GM23338 (cell line): Measurements from ENCODE around the gene RRP36. TPM values are rescaled to one million over a fixed set of nuclear protein-coding genes. Genes with fewer than 3 reads are reported as not detected.

Source experiments
- ATAC-seq: fragments of 200-7000 bp; cut with Tn5 transposase; 3 replicates; pipeline ENCODE4 v1.9.1; 2020
- DNase-seq: peaks from one replicate; pipeline ENCODE4 v3.0.0-alpha.2; 2015; ENCODE audit warnings: low spot score
- H2AFZ ChIP-seq: fragments of 200-600 bp; sonication (generic); 2 replicates; pipeline ENCODE4 v1.8.0; 2016; ENCODE audit warnings: antibody characterized with exemption, mild to moderate bottlenecking, moderate library complexity
- H3F3A ChIP-seq: fragments of 200-600 bp; sonication (generic); replicated peaks from 2 replicates; pipeline ENCODE4 v1.8.0; 2017; ENCODE audit warnings: antibody characterized with exemption, mixed run types, low read depth
- H3K27ac ChIP-seq: fragments of 200-600 bp; sonication (generic); 2 replicates; pipeline ENCODE4 v1.6.1; 2016; ENCODE audit warnings: low read depth
- H3K27me3 ChIP-seq: fragments of 200-600 bp; sonication (generic); 2 replicates; pipeline ENCODE4 v1.8.0; 2016; ENCODE audit warnings: mild to moderate bottlenecking, mixed run types, moderate library complexity; ENCODE audit not compliant: insufficient read depth
- H3K36me3 ChIP-seq: fragments of 200-600 bp; sonication (generic); 2 replicates; pipeline ENCODE4 v1.8.0; 2016; ENCODE audit warnings: mild to moderate bottlenecking; ENCODE audit not compliant: insufficient read depth
- H3K4me1 ChIP-seq: fragments of 200-600 bp; sonication (generic); 2 replicates; pipeline ENCODE4 v1.8.0; 2016; ENCODE audit warnings: mild to moderate bottlenecking, moderate library complexity; ENCODE audit not compliant: insufficient read depth
- H3K4me2 ChIP-seq: fragments of 200-600 bp; sonication (generic); 2 replicates; pipeline ENCODE4 v1.7.1; 2017; ENCODE audit warnings: mixed run types
- H3K4me3 ChIP-seq: fragments of 200-600 bp; sonication (generic); 2 replicates; pipeline ENCODE4 v1.6.1; 2016; ENCODE audit warnings: mixed run types
- H3K79me2 ChIP-seq: fragments of 200-600 bp; sonication (generic); replicated peaks from 2 replicates; pipeline ENCODE4 v1.8.0; 2017; ENCODE audit warnings: mild to moderate bottlenecking; ENCODE audit not compliant: insufficient read depth
- H3K9me2 ChIP-seq: fragments of 200-600 bp; sonication (generic); 2 replicates; pipeline ENCODE4 v1.8.0; 2017; ENCODE audit not compliant: insufficient read depth
- H4K20me1 ChIP-seq: fragments of 200-600 bp; sonication (generic); replicated peaks from 2 replicates; pipeline ENCODE4 v1.8.0; 2017; ENCODE audit warnings: mild to moderate bottlenecking; ENCODE audit not compliant: insufficient read depth
- H3K27ac Mint-ChIP-seq: 2 replicates; pipeline ENCODE4 v1.8.0; 2020; ENCODE audit warnings: inconsistent platforms, mild to moderate bottlenecking, moderate library complexity, mixed read lengths
- H3K27me3 Mint-ChIP-seq: 3 replicates; pipeline ENCODE4 v1.8.0; 2022; ENCODE audit warnings: low read depth, mild to moderate bottlenecking, moderate library complexity, mixed read lengths, inconsistent platforms; ENCODE audit not compliant: insufficient read depth, poor library complexity
- H3K36me3 Mint-ChIP-seq: 3 replicates; pipeline ENCODE4 v1.8.0; 2021; ENCODE audit warnings: low read depth, mild to moderate bottlenecking, inconsistent platforms, moderate library complexity, mixed read lengths
- H3K4me1 Mint-ChIP-seq: 3 replicates; pipeline ENCODE4 v1.8.0; 2020; ENCODE audit warnings: mild to moderate bottlenecking, inconsistent platforms, mixed read lengths
- H3K4me3 Mint-ChIP-seq: 3 replicates; pipeline ENCODE4 v1.8.0; 2021; ENCODE audit warnings: moderate library complexity, mild to moderate bottlenecking, inconsistent platforms, mixed read lengths
- H3K9me3 Mint-ChIP-seq: 3 replicates; pipeline ENCODE4 v1.8.0; 2020; ENCODE audit warnings: moderate library complexity, mild to moderate bottlenecking, inconsistent platforms, mixed read lengths
- CREB1 ChIP-seq: fragments of 250-450 bp; sonication (Bioruptor Pico); IDR thresholded peaks from 2 replicates; pipeline ENCODE4 v1.5.0; 2020; ENCODE audit warnings: low read depth, mild to moderate bottlenecking, moderate library complexity
- CTCF ChIP-seq, 2 experiments: fragments of 200-600 bp in 1 of 2; sonication (generic) in 1 of 2; conservative IDR thresholded peaks; 2 replicates each; pipeline versions ENCODE4 v1.5.1 to v1.6.1; 2016 to 2017; ENCODE audit warnings: antibody characterized with exemption in 2 of 2, low read depth in 2 of 2, mild to moderate bottlenecking in 2 of 2, moderate library complexity in 1 of 2
- EZH2phosphoT487 ChIP-seq: fragments of 200-600 bp; sonication (generic); IDR thresholded peaks from one replicate; pipeline ENCODE4 v1.8.1; 2018; ENCODE audit warnings: antibody characterized with exemption; ENCODE audit not compliant: unreplicated experiment
- JUNB ChIP-seq: IDR thresholded peaks from one replicate; pipeline ENCODE4 v1.6.1; 2016; ENCODE audit warnings: antibody characterized with exemption; ENCODE audit not compliant: unreplicated experiment
- NANOG ChIP-seq: IDR thresholded peaks from 2 replicates; pipeline ENCODE4 v1.6.1; 2016; ENCODE audit warnings: antibody characterized with exemption, borderline replicate concordance
- POLR2AphosphoS5 ChIP-seq: IDR thresholded peaks from 2 replicates; pipeline ENCODE4 v1.6.1; 2016; ENCODE audit warnings: antibody characterized with exemption, low read depth
- STAT1 ChIP-seq: IDR thresholded peaks from one replicate; pipeline ENCODE4 v1.6.1; 2016; ENCODE audit warnings: antibody characterized with exemption; ENCODE audit not compliant: unreplicated experiment
- polyA plus RNA-seq: library from polyadenylated mRNA; unstranded; fragments of >200 nt; fragmentation: Nextera tagmentation; extraction: Ambion mirVana; gene quantifications from 2 replicates; pipeline ENCODE4 v1.2.1, GENCODE V29; 2016
- total RNA-seq: library from RNA; depleted of rRNA; stranded (reverse); fragments of >200 nt; shearing (Covaris generic); gene quantifications from 2 replicates; pipeline ENCODE4 v1.2.3, GENCODE V29; 2014
- TF ChIP-seq, protein P1 (sequence below): IDR thresholded peaks from one replicate; pipeline ENCODE4 v1.6.1; 2018; ENCODE audit warnings: antibody characterized with exemption; ENCODE audit not compliant: unreplicated experiment
- TF ChIP-seq, protein P2 (sequence below): IDR thresholded peaks from 2 replicates; pipeline ENCODE4 v1.6.1; 2016; ENCODE audit warnings: antibody characterized with exemption
- TF ChIP-seq, protein P3 (sequence below): fragments of 250-450 bp; sonication (Bioruptor Pico); IDR thresholded peaks from 2 replicates; pipeline ENCODE4 v1.5.0; 2020; ENCODE audit warnings: mild to moderate bottlenecking, moderate library complexity

Gene RRP36
- total and polyA plus RNA-seq, 2 experiments from 2014 or later, result 64.7 to 106 TPM

GRCh38 chr6:42981836-42982235 is 39.6 kb upstream of the RRP36 start (continued):
- TF ChIP-seq, protein P1, sequence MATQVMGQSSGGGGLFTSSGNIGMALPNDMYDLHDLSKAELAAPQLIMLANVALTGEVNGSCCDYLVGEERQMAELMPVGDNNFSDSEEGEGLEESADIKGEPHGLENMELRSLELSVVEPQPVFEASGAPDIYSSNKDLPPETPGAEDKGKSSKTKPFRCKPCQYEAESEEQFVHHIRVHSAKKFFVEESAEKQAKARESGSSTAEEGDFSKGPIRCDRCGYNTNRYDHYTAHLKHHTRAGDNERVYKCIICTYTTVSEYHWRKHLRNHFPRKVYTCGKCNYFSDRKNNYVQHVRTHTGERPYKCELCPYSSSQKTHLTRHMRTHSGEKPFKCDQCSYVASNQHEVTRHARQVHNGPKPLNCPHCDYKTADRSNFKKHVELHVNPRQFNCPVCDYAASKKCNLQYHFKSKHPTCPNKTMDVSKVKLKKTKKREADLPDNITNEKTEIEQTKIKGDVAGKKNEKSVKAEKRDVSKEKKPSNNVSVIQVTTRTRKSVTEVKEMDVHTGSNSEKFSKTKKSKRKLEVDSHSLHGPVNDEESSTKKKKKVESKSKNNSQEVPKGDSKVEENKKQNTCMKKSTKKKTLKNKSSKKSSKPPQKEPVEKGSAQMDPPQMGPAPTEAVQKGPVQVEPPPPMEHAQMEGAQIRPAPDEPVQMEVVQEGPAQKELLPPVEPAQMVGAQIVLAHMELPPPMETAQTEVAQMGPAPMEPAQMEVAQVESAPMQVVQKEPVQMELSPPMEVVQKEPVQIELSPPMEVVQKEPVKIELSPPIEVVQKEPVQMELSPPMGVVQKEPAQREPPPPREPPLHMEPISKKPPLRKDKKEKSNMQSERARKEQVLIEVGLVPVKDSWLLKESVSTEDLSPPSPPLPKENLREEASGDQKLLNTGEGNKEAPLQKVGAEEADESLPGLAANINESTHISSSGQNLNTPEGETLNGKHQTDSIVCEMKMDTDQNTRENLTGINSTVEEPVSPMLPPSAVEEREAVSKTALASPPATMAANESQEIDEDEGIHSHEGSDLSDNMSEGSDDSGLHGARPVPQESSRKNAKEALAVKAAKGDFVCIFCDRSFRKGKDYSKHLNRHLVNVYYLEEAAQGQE, result no peak
- TF ChIP-seq CTCF (conservative IDR thresholded peaks at IDR 0.05; ENCODE audit: low read depth in 2 of 2) (no peak), POLR2AphosphoS5 (no peak), NANOG (no peak), EZH2phosphoT487 (no peak), CREB1 (CRISPR knock-in tag) (no peak)
- TF ChIP-seq, protein P2, sequence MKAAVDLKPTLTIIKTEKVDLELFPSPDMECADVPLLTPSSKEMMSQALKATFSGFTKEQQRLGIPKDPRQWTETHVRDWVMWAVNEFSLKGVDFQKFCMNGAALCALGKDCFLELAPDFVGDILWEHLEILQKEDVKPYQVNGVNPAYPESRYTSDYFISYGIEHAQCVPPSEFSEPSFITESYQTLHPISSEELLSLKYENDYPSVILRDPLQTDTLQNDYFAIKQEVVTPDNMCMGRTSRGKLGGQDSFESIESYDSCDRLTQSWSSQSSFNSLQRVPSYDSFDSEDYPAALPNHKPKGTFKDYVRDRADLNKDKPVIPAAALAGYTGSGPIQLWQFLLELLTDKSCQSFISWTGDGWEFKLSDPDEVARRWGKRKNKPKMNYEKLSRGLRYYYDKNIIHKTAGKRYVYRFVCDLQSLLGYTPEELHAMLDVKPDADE, result no peak

DNA sequence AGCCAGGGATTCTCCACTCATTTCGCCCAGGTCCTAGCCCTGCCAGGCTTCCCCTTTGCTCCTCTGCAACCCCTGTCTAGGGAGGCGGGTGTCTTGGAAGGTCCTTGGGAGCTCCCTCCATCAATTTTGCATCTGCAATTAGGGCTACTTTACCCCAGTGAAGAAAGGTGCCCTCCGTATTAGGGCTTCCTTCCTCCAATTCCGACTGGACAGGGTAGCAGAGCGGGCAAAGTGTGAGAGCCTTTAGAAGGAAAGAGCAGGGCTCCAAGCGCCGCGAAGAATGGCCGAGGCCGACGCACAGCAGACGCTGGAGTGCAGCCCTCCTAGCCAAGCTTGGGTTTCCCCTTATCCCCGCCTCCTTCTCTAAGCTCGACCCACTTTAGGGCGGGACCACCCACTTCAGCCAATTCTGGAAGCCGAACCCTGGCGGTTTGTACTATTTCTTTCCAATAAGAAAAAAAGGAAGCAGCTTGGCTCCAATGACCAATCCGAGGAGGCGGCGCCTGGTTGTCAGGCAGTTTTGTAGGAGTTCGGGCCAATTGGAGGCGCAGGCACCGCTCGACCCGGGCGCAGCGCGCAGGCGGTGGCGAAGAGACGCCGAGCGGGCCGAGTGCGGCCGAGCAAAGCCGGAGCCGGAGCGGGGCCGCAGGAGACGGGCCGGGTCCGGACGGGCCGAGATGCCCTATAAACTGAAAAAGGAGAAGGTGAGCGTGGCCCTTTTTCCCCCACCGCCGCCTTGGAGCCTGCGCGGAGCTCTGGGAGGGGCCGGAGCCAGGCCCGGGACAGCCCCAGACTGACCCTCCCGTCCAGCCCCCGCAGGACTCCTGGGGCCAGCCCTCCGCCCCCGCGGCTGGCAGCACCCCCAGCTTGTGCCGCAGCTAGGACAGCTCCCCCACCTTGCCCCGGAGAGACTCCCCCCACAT is 37.2 kb upstream of the RRP36 start, which contains the start of gene PPP2R5D:
PPP2R5D (plus strand) TSS at position 570 of the 923 bp plus-strand sequence; CDS start at position 678, 108 bp downstream.
- H3K4me3 Mint-ChIP-seq, result peak within 1 kb of the TSS; percentile 88
- H3K4me2 ChIP-seq, result peak within 1 kb of the TSS; percentile 88
- peak; percentile 92 for ATAC-seq
- DNase-seq, result peak; percentile 100
- H3K4me1 ChIP-seq, result peaks cover 17% of the 10 kb centered on the region
- peak within 1 kb of the TSS; percentile 73 for H3K4me3 ChIP-seq
- no peaks in the 10 kb centered on the region for H3K27me3 ChIP-seq
- peaks cover 6% of the 10 kb centered on the region; the same call in 1 of the 3 replicates for H3K36me3 Mint-ChIP-seq
- peaks cover 5% of the 10 kb centered on the region; the same call in 1 of the 2 replicates for H4K20me1 ChIP-seq
- peak within 1 kb of the TSS; percentile 30; the same call in 1 of the 2 replicates for H2AFZ ChIP-seq
- peaks cover 12% of the 10 kb centered on the region for H3K27me3 Mint-ChIP-seq
- H3K9me3 Mint-ChIP-seq, result no peaks in the 10 kb centered on the region
- peaks cover 17% of the 10 kb centered on the region for H3K79me2 ChIP-seq
- H3K9me2 ChIP-seq, result no peaks in the 10 kb centered on the region
- peak within 1 kb of the TSS; percentile 85; the same call in 1 of the 2 replicates for H3K27ac ChIP-seq
- H3K36me3 ChIP-seq, result 0 out of 2 replicates have a peak, but pooled peaks cover 2% of the 10 kb centered on the region
- H3K4me1 Mint-ChIP-seq, result peaks cover 24% of the 10 kb centered on the region
- H3K27ac Mint-ChIP-seq, result peak within 1 kb of the TSS; percentile 82
- peaks cover 12% of the 10 kb centered on the region; the same call in 1 of the 2 replicates for H3F3A ChIP-seq
- TF ChIP-seq NANOG, result no peak
- TF ChIP-seq STAT1, result no peak
- TF ChIP-seq CREB1 (CRISPR knock-in tag), result peak; percentile 1; the same call in 1 of the 2 replicates
- TF ChIP-seq, protein P3, sequence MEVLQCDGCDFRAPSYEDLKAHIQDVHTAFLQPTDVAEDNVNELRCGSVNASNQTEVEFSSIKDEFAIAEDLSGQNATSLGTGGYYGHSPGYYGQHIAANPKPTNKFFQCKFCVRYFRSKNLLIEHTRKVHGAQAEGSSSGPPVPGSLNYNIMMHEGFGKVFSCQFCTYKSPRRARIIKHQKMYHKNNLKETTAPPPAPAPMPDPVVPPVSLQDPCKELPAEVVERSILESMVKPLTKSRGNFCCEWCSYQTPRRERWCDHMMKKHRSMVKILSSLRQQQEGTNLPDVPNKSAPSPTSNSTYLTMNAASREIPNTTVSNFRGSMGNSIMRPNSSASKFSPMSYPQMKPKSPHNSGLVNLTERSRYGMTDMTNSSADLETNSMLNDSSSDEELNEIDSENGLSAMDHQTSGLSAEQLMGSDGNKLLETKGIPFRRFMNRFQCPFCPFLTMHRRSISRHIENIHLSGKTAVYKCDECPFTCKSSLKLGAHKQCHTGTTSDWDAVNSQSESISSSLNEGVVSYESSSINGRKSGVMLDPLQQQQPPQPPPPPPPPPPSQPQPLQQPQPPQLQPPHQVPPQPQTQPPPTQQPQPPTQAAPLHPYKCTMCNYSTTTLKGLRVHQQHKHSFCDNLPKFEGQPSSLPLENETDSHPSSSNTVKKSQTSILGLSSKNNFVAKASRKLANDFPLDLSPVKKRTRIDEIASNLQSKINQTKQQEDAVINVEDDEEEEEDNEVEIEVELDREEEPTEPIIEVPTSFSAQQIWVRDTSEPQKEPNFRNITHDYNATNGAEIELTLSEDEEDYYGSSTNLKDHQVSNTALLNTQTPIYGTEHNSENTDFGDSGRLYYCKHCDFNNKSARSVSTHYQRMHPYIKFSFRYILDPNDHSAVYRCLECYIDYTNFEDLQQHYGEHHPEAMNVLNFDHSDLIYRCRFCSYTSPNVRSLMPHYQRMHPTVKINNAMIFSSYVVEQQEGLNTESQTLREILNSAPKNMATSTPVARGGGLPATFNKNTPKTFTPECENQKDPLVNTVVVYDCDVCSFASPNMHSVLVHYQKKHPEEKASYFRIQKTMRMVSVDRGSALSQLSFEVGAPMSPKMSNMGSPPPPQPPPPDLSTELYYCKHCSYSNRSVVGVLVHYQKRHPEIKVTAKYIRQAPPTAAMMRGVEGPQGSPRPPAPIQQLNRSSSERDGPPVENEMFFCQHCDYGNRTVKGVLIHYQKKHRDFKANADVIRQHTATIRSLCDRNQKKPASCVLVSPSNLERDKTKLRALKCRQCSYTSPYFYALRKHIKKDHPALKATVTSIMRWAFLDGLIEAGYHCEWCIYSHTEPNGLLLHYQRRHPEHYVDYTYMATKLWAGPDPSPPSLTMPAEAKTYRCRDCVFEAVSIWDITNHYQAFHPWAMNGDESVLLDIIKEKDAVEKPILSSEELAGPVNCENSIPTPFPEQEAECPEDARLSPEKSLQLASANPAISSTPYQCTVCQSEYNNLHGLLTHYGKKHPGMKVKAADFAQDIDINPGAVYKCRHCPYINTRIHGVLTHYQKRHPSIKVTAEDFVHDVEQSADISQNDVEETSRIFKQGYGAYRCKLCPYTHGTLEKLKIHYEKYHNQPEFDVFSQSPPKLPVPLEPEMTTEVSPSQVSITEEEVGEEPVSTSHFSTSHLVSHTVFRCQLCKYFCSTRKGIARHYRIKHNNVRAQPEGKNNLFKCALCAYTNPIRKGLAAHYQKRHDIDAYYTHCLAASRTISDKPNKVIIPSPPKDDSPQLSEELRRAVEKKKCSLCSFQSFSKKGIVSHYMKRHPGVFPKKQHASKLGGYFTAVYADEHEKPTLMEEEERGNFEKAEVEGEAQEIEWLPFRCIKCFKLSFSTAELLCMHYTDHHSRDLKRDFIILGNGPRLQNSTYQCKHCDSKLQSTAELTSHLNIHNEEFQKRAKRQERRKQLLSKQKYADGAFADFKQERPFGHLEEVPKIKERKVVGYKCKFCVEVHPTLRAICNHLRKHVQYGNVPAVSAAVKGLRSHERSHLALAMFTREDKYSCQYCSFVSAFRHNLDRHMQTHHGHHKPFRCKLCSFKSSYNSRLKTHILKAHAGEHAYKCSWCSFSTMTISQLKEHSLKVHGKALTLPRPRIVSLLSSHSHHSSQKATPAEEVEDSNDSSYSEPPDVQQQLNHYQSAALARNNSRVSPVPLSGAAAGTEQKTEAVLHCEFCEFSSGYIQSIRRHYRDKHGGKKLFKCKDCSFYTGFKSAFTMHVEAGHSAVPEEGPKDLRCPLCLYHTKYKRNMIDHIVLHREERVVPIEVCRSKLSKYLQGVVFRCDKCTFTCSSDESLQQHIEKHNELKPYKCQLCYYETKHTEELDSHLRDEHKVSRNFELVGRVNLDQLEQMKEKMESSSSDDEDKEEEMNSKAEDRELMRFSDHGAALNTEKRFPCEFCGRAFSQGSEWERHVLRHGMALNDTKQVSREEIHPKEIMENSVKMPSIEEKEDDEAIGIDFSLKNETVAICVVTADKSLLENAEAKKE (CRISPR knock-in tag), result no peak
- no peak for TF ChIP-seq JUNB
- TF ChIP-seq POLR2AphosphoS5, result peak; percentile 97
